Peyer's patch (tissue), 4 donors: ENCODE measurements around the gene SRD5A3.

Experiments used
- CTCF ChIP-seq, 6 experiments: fragments of 450-650 bp in 4 of 6; fragments of 200-600 bp in 2 of 6; sonication (generic) in 1 of 6; IDR thresholded peaks; one replicate each; pipeline ENCODE4 v1.5.1; 2017 to 2019; ENCODE audit warnings: antibody characterized with exemption in 6 of 6, mild to moderate bottlenecking in 3 of 6, moderate library complexity in 1 of 6
- POLR2A ChIP-seq, 2 donors: fragments of 450-650 bp; IDR thresholded peaks; one replicate each; pipeline ENCODE4 v1.5.1; 2017; ENCODE audit warnings: antibody characterized with exemption in 2 of 2, mild to moderate bottlenecking in 2 of 2, moderate library complexity in 2 of 2

DNA sequence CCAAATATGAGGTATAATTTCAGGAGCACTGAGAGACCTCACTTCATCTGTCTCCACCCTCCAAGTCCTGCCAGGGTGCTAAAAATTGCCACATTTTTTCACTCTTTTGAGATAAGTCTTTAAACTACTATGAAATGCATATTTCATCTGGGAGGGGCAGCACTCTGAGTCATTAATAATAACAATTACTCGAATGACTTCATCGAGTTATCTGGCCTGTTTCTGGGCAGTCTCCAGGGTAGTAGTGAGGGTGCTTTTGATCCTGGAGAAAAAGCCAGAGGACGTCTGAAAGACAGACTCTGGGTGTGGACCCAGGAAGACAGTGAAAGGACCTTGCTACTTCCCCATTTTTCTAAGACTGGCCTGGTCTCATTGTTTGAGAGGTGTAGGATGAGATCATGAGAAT is 42.3 kb upstream of the SRD5A3 start:
- TF ChIP-seq CTCF (IDR thresholded peaks at IDR 0.05) (no peak), POLR2A (IDR thresholded peaks at IDR 0.05) (no peak)
